Ascending aorta (tissue), 2 donors: Measurements from ENCODE around the gene USP2. TPM values are rescaled to one million over a fixed set of nuclear protein-coding genes. Genes with fewer than 3 reads are reported as not detected.

Experiments used
- DNase-seq, 2 donors: peaks; one replicate each; pipeline ENCODE4 v3.0.0-alpha.2; 2019; ENCODE audit warnings: low spot score in 2 of 2
- H3K27ac ChIP-seq, 2 donors: fragments of 200-600 bp; sonication (generic); one replicate each; pipeline ENCODE4 v1.5.1; 2016 to 2017; ENCODE audit warnings: mild to moderate bottlenecking in 1 of 2
- H3K27me3 ChIP-seq: fragments of 200-600 bp; sonication (generic); one replicate; pipeline ENCODE4 v1.5.1; 2017
- H3K36me3 ChIP-seq, 2 donors: fragments of 200-600 bp; sonication (generic); one replicate each; pipeline ENCODE4 v1.5.1; 2016
- H3K4me1 ChIP-seq, 2 donors: fragments of 200-600 bp; sonication (generic); one replicate each; pipeline ENCODE4 v1.5.1; 2016 to 2017; ENCODE audit warnings: mild to moderate bottlenecking in 1 of 2
- H3K4me3 ChIP-seq, 2 donors: fragments of 200-600 bp; sonication (generic); one replicate each; pipeline ENCODE4 v1.5.1; 2016 to 2017; ENCODE audit warnings: mild to moderate bottlenecking in 1 of 2
- H3K9me3 ChIP-seq, 2 donors: fragments of 200-600 bp; sonication (generic); one replicate each; pipeline ENCODE4 v1.5.1; 2016
- intact Hi-C: fragments of 100-400 bp; cut with DNase I; formaldehyde crosslinking; loops from one replicate; pipeline ENCODE4 v1.15.1; 2023
- total RNA-seq: library from RNA; depleted of rRNA; stranded (reverse); fragments of >200 nt; gene quantifications from one replicate; pipeline ENCODE4 v1.1.0, GENCODE V29; 2016
- TF ChIP-seq, protein P1 (sequence below), 3 experiments: fragments of 200-600 bp in 2 of 3; fragments of 450-650 bp in 1 of 3; sonication (generic) in 2 of 3; IDR thresholded peaks; one replicate each; pipeline ENCODE4 v1.5.1; 2016 to 2019; ENCODE audit warnings: antibody characterized with exemption in 3 of 3, mild to moderate bottlenecking in 1 of 3, moderate library complexity in 1 of 3

USP2 gene
- total RNA-seq, 1 donor from 2014 or later: not detected

- intact Hi-C loops: loop anchor here (1.0 kb wide), 1 partner anchor 118 kb away; no protein-coding TSS in a partner anchor
- TF ChIP-seq, protein P1, sequence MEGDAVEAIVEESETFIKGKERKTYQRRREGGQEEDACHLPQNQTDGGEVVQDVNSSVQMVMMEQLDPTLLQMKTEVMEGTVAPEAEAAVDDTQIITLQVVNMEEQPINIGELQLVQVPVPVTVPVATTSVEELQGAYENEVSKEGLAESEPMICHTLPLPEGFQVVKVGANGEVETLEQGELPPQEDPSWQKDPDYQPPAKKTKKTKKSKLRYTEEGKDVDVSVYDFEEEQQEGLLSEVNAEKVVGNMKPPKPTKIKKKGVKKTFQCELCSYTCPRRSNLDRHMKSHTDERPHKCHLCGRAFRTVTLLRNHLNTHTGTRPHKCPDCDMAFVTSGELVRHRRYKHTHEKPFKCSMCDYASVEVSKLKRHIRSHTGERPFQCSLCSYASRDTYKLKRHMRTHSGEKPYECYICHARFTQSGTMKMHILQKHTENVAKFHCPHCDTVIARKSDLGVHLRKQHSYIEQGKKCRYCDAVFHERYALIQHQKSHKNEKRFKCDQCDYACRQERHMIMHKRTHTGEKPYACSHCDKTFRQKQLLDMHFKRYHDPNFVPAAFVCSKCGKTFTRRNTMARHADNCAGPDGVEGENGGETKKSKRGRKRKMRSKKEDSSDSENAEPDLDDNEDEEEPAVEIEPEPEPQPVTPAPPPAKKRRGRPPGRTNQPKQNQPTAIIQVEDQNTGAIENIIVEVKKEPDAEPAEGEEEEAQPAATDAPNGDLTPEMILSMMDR (IDR thresholded peaks at IDR 0.05): peak; percentile 71 to 78 (median 76)
- peak in 1 of 2 donors; percentile 89 for DNase-seq
- H3K4me3 ChIP-seq: no peak overlapping the region
- peak overlapping the region in 1 of 2 donors; percentile 98 for H3K27ac ChIP-seq
- H3K36me3 ChIP-seq: no peaks in the 10 kb centered on the region
- H3K4me1 ChIP-seq: peaks cover 6 to 31% of the 10 kb centered on the region in 2 donors
- H3K27me3 ChIP-seq: no peaks in the 10 kb centered on the region
- H3K9me3 ChIP-seq: no peaks in the 10 kb centered on the region
Measured at GRCh38 chr11:119323532-119324033, 57.9 kb downstream of the USP2 start.

DNA sequence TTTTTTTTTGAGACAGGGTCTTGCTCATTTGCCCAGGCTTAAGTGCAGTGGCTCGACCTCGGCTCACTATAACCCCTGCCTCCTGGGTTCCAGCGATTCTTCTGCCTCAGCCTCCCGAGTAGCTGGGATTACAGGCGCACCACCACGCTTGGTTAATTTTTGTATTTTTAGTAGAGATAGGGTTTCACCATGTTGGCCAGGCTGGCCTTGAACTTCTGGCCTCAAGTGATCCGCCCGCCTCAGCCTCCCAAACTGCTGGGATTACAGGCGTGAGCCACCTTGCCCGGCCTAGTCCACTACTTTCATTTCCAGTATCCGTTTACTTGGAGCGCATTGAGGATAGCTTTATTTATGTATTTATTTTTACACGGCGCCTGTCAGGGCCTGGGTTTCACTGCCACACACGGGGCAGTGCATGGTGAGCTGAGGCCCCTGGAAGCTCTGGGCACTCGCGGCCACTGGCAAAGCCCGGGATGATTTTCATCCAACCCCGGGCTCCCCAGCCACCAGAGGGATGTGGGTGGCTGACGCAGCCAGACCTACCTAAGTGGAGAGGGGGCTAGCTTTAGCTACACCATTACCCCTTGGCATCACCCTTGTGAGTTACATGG, 58.5 kb downstream of the USP2 start:
- Histone ChIP-seq H3K27me3 (no peaks in the 10 kb centered on the region), H3K36me3 (no peaks in the 10 kb centered on the region), H3K4me1 (peaks cover 12 to 36% of the 10 kb centered on the region in 2 donors), H3K4me3 (no peak overlapping the region), H3K27ac (peak overlapping the region; percentile 98 to 99), H3K9me3 (no peaks in the 10 kb centered on the region)
- intact Hi-C loops: loop anchor here (1.0 kb wide), 1 partner anchor 118 kb away; no protein-coding TSS in a partner anchor
- TF ChIP-seq, protein P1 (IDR thresholded peaks at IDR 0.05): no peak
- DNase-seq: peak in 1 of 2 donors; percentile 61

DNA sequence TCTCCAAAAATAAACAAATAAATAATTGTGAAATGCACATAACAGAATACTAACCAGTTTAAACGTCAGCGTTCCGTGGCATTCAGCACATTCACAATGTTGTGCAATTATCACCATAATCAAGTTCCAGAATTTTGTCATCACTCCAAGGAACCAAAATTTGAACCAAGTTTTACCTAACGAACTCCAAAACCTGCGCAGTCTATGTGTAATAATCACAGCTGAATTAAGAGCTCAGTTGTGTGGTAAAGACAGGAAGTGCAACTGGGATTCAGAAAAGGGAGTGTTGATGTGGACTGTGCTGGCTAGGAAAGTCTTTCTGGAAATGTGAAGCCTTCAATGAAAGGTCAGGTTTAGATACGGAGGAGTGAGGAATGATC, 59.1 kb downstream of the USP2 start:
- Histone ChIP-seq H3K27me3 (no peaks in the 10 kb centered on the region), H3K4me1 (peaks cover 16 to 43% of the 10 kb centered on the region in 2 donors), H3K9me3 (no peaks in the 10 kb centered on the region), H3K27ac (peak overlapping the region; percentile 98 to 99), H3K36me3 (no peaks in the 10 kb centered on the region), H3K4me3 (no peak overlapping the region)
- TF ChIP-seq, protein P1 (IDR thresholded peaks at IDR 0.05): peak in 1 of 3 experiments; percentile 5
- peak in 1 of 2 donors; percentile 9 for DNase-seq
- intact Hi-C loops: no loop called here

DNA sequence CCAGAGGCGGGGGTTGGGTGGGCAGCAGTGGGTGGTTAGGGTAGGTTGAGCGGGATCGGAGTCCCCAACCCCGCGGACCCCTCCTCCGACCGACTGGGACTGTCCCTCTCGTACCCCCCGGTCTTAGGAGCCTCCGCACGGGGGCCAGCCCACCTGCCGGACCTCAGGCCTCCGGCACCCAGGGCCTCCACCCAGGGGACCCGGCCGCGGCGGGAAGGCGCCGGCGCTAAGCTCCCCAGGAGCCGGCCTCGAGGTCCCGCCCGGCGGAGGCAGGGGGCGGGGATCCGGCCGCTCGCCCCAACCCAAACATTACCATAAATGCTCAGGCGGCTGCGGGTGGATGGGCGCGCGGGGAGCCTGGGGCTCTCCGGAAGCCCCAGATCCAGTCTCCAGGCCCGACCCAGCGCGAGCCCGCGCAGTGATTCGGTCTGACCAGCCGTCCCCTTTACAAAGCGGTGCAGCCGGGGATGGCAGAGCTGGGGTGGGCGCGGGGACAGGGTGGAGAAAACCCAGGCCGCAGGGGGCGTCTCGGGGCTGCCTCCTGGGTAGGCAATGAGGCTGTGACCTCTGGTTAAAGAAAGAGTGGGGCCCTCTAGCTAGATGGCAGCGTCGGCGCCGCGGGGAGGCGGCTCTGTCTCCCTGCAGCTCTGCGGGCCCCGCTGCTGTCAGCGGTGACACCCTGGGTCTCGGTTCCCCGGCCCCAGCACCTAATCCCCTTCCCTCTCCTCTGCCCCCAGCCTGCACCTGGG, 60.5 kb downstream of the USP2 start:
- Histone ChIP-seq H3K4me3 (peak overlapping the region; percentile 50 to 64), H3K27ac (peak overlapping the region; percentile 98 to 99), H3K36me3 (no peaks in the 10 kb centered on the region), H3K4me1 (peaks cover 16 to 43% of the 10 kb centered on the region in 2 donors), H3K9me3 (no peaks in the 10 kb centered on the region), H3K27me3 (no peaks in the 10 kb centered on the region)
- peak in 1 of 2 donors; percentile 87 for DNase-seq
- TF ChIP-seq, protein P1 (IDR thresholded peaks at IDR 0.05): no peak
- intact Hi-C loops: loop anchor here (2.0 kb wide), 2 partner anchors 18 to 60 kb away; partner anchors contain the start of gene USP2

- Histone ChIP-seq H3K4me3 (peak overlapping the region; percentile 50 to 64), H3K27ac (peak overlapping the region; percentile 98 to 99), H3K9me3 (no peaks in the 10 kb centered on the region), H3K27me3 (no peaks in the 10 kb centered on the region), H3K4me1 (peaks cover 16 to 43% of the 10 kb centered on the region in 2 donors), H3K36me3 (no peaks in the 10 kb centered on the region)
- intact Hi-C loops: loop anchor here (2.0 kb wide), 2 partner anchors 18 to 60 kb away; partner anchors contain the start of gene USP2
- TF ChIP-seq, protein P1 (IDR thresholded peaks at IDR 0.05): no peak
- peak in 1 of 2 donors; percentile 78 for DNase-seq
Measured at GRCh38 chr11:119320240-119320775, 61.2 kb downstream of the USP2 start.
